Measurements from ENCODE around the gene YPEL2.

Gene YPEL2

GRCh38 chr17:59375857-59376256 is 44.4 kb downstream of the YPEL2 start:
- Histone ChIP-seq H3K9ac (ENCODE audit: low read depth, low read length) (no peak overlapping the region), H3K79me2 (ENCODE audit: insufficient read depth, low read length) (no peaks in the 10 kb centered on the region), H3K27ac (ENCODE audit: low read length) (no peak overlapping the region), H3K4me3 (ENCODE audit: low read depth in 1 of 2, low read length in 2 of 2) (no peak overlapping the region), H3K27me3 (ENCODE audit: insufficient read depth, low read length, poor library complexity) (no peaks in the 10 kb centered on the region), H3K36me3 (ENCODE audit: insufficient read depth, low read length) (no peaks in the 10 kb centered on the region), H4K20me1 (ENCODE audit: insufficient read depth, low read length) (no peaks in the 10 kb centered on the region), H2AFZ (ENCODE audit: low read depth, low read length) (no peak overlapping the region), H3K9me3 (ENCODE audit: insufficient read depth, low read length, severe bottlenecking) (no peaks in the 10 kb centered on the region), H3K4me2 (ENCODE audit: insufficient read depth, low read length) (no peak overlapping the region), H3K4me1 (ENCODE audit: insufficient read depth, low read length) (no peaks in the 10 kb centered on the region)
- no peak for DNase-seq
- ATAC-seq (ENCODE audit: insufficient read depth, low read depth) = no peak
- TF ChIP-seq EZH2 (IDR thresholded peaks at IDR 0.05; ENCODE audit: borderline replicate concordance, low read depth, low read length, severe bottlenecking) (no peak), CTCF (IDR thresholded peaks at IDR 0.05; ENCODE audit: borderline replicate concordance, extremely low read depth, low read length, poor library complexity, severe bottlenecking) (no peak)

GRCh38 chr17:59376506-59376905 is 45.1 kb downstream of the YPEL2 start:
- ATAC-seq (ENCODE audit: insufficient read depth, low read depth) (no peak), DNase-seq (no peak)
- H3K27me3 ChIP-seq (ENCODE audit: insufficient read depth, low read length, poor library complexity) = no peaks in the 10 kb centered on the region
- H3K36me3 ChIP-seq (ENCODE audit: insufficient read depth, low read length) = no peaks in the 10 kb centered on the region
- H3K4me1 ChIP-seq (ENCODE audit: insufficient read depth, low read length) = no peaks in the 10 kb centered on the region
- no peak overlapping the region for H3K9ac ChIP-seq (ENCODE audit: low read depth, low read length)
- no peaks in the 10 kb centered on the region for H4K20me1 ChIP-seq (ENCODE audit: insufficient read depth, low read length)
- no peak for TF ChIP-seq CTCF (IDR thresholded peaks at IDR 0.05; ENCODE audit: borderline replicate concordance, extremely low read depth, low read length, poor library complexity, severe bottlenecking)
- TF ChIP-seq EZH2 (IDR thresholded peaks at IDR 0.05; ENCODE audit: borderline replicate concordance, low read depth, low read length, severe bottlenecking) = no peak
- H3K79me2 ChIP-seq (ENCODE audit: insufficient read depth, low read length) = no peaks in the 10 kb centered on the region
- no peak overlapping the region for H3K4me2 ChIP-seq (ENCODE audit: insufficient read depth, low read length)
- no peak overlapping the region for H3K27ac ChIP-seq (ENCODE audit: low read length)
- no peak overlapping the region for H3K4me3 ChIP-seq (ENCODE audit: low read depth in 1 of 2, low read length in 2 of 2)
- no peak overlapping the region for H2AFZ ChIP-seq (ENCODE audit: low read depth, low read length)
- no peaks in the 10 kb centered on the region for H3K9me3 ChIP-seq (ENCODE audit: insufficient read depth, low read length, severe bottlenecking)

DNA sequence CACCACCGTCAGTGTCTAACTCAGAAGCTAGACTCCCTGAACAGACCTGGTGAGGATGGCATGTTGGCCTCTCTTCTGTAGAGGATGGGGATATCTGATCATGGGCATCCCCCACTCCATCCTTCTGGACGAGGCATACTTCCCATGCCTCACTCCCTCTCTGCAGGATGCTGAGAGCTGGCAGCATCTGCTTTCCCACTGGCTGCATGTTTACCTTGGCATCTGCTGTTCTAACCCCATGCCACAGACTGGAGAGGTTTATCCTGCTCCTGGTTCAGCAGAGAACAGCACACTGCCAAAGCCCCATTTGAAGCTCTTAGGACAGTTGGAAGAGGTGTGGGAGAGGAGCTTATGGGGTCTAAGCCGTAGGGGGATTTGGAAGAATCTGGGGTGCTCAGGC is 46.0 kb downstream of the YPEL2 start:
- H3K27ac ChIP-seq (ENCODE audit: low read length) = no peak overlapping the region

More for the DNA sequence above, 46.0 kb downstream of the YPEL2 start:
- H3K36me3 ChIP-seq (ENCODE audit: insufficient read depth, low read length) = no peaks in the 10 kb centered on the region
- H4K20me1 ChIP-seq (ENCODE audit: insufficient read depth, low read length) = no peaks in the 10 kb centered on the region
- TF ChIP-seq CTCF (IDR thresholded peaks at IDR 0.05; ENCODE audit: borderline replicate concordance, extremely low read depth, low read length, poor library complexity, severe bottlenecking) (no peak), EZH2 (IDR thresholded peaks at IDR 0.05; ENCODE audit: borderline replicate concordance, low read depth, low read length, severe bottlenecking) (no peak)
- no peak overlapping the region for H3K4me2 ChIP-seq (ENCODE audit: insufficient read depth, low read length)
- DNase-seq = no peak
- H3K9me3 ChIP-seq (ENCODE audit: insufficient read depth, low read length, severe bottlenecking) = no peaks in the 10 kb centered on the region
- no peaks in the 10 kb centered on the region for H3K4me1 ChIP-seq (ENCODE audit: insufficient read depth, low read length)
- no peaks in the 10 kb centered on the region for H3K79me2 ChIP-seq (ENCODE audit: insufficient read depth, low read length)
- ATAC-seq (ENCODE audit: insufficient read depth, low read depth) = no peak
- H3K4me3 ChIP-seq (ENCODE audit: low read depth in 1 of 2, low read length in 2 of 2) = no peak overlapping the region
- H3K27me3 ChIP-seq (ENCODE audit: insufficient read depth, low read length, poor library complexity) = no peaks in the 10 kb centered on the region
- no peak overlapping the region for H2AFZ ChIP-seq (ENCODE audit: low read depth, low read length)
- no peak overlapping the region for H3K9ac ChIP-seq (ENCODE audit: low read depth, low read length)

Data from DND-41 (cell line).